ENCODE data around the gene CD300E.

DNA sequence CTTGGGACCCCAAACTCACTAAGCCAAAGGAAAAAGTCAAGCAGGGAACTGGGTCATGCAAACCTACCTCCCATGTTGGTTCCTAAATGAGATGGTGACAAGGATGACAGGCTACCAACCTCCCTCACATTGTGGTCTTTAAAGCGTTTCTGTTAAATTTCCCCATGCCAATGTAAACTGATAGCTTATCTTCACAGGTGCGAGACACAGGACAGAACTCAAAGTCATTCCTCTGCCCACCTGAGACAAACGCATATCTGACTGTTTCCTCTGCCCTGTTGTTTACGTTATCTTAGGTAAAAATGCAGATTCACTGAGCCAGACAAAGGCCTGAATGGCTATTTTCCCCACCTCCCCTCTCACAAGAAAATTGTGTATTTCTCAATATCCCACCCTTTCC, 19.0 kb upstream of the CD300E start:
- TF ChIP-seq POLR2AphosphoS5 (IDR thresholded peaks at IDR 0.05; ENCODE audit: insufficient read depth, low read depth, low read length) (no peak), MYC (IDR thresholded peaks at IDR 0.05; ENCODE audit: low read depth, low read length) (no peak), JUN (IDR thresholded peaks at IDR 0.05; ENCODE audit: borderline replicate concordance, insufficient read depth, insufficient read length, low read depth) (no peak), POLR2A (IDR thresholded peaks at IDR 0.05; ENCODE audit: low read depth, low read length) (no peak)
- TF ChIP-seq, protein P1, sequence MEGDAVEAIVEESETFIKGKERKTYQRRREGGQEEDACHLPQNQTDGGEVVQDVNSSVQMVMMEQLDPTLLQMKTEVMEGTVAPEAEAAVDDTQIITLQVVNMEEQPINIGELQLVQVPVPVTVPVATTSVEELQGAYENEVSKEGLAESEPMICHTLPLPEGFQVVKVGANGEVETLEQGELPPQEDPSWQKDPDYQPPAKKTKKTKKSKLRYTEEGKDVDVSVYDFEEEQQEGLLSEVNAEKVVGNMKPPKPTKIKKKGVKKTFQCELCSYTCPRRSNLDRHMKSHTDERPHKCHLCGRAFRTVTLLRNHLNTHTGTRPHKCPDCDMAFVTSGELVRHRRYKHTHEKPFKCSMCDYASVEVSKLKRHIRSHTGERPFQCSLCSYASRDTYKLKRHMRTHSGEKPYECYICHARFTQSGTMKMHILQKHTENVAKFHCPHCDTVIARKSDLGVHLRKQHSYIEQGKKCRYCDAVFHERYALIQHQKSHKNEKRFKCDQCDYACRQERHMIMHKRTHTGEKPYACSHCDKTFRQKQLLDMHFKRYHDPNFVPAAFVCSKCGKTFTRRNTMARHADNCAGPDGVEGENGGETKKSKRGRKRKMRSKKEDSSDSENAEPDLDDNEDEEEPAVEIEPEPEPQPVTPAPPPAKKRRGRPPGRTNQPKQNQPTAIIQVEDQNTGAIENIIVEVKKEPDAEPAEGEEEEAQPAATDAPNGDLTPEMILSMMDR (IDR thresholded peaks at IDR 0.05; ENCODE audit: extremely low read depth in 1 of 2, insufficient read depth in 1 of 2, low read depth in 1 of 2, low read length in 2 of 2), result no peak
- TF ChIP-seq, protein P2, sequence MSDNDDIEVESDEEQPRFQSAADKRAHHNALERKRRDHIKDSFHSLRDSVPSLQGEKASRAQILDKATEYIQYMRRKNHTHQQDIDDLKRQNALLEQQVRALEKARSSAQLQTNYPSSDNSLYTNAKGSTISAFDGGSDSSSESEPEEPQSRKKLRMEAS (IDR thresholded peaks at IDR 0.05; ENCODE audit: insufficient read depth, insufficient read length), result no peak

All from endothelial cell of umbilical vein (primary cell).